Endothelial cell of umbilical vein (primary cell): ENCODE results near the gene VTI1A. TPM values are rescaled to one million over a fixed set of nuclear protein-coding genes. Genes with fewer than 3 reads are reported as not detected.

Source experiments
- BruUV-seq: library from RNA; stranded (reverse); fragments of 400-500 nt; replicated peaks from 2 replicates; lab custom pipeline; 2021; lab: Mats Ljungman, UMichigan
- CTCF ChIA-PET: fragments of 300-600, 350-600 bp; sonication (Branson Sonifier 250); formaldehyde crosslinking; loops from one replicate; lab custom pipeline; 2021; ENCODE audit warnings: antibody characterized with exemption, inconsistent platforms; lab: Charles Lee
- POLR2A ChIA-PET: fragments of 300-600, 350-600 bp; sonication (Branson Sonifier 250); formaldehyde crosslinking; loops from one replicate; lab custom pipeline; 2021; ENCODE audit warnings: antibody characterized with exemption, inconsistent platforms; lab: Charles Lee
- DNase-seq: peaks from one replicate; pipeline ENCODE4 v3.0.0-alpha.2; 2011; ENCODE audit warnings: low read depth, low spot score
- FAIRE-seq: peaks from 2 replicates; lab custom pipeline; 2011; peaks lifted over from hg19 to GRCh38; lab: Jason Lieb, UNC
- H2AFZ ChIP-seq: 2 replicates; pipeline ENCODE4 v1.6.0; 2012; ENCODE audit warnings: low read depth, low read length, control low read depth, inconsistent platforms
- H3K27ac ChIP-seq: 2 replicates; pipeline ENCODE4 v1.5.1; 2011; ENCODE audit warnings: low read depth, mild to moderate bottlenecking, control low read depth, low read length, moderate library complexity; ENCODE audit not compliant: insufficient read depth
- H3K27me3 ChIP-seq, 2 experiments: 2 replicates each; pipeline versions ENCODE4 v1.6.0 to v1.6.1; 2011; ENCODE audit warnings: low read length in 2 of 2, mixed read lengths in 1 of 2; ENCODE audit not compliant: control insufficient read depth in 2 of 2, insufficient read depth in 2 of 2
- H3K36me3 ChIP-seq, 2 experiments: 2 replicates in 1 of 2; 3 replicates in 1 of 2; pipeline ENCODE4 v1.5.1; 2011; ENCODE audit warnings: low read length in 2 of 2, mild to moderate bottlenecking in 1 of 2, moderate library complexity in 1 of 2; ENCODE audit not compliant: control insufficient read depth in 2 of 2, insufficient read depth in 2 of 2; ENCODE audit errors: extremely low read depth in 1 of 2
- H3K4me1 ChIP-seq: 3 replicates; pipeline ENCODE4 v1.5.1; 2011; ENCODE audit warnings: mild to moderate bottlenecking, low read length; ENCODE audit not compliant: control insufficient read depth, insufficient read depth; ENCODE audit errors: extremely low read depth
- H3K4me2 ChIP-seq: 2 replicates; pipeline ENCODE4 v1.6.1; 2011; ENCODE audit warnings: low read length, control low read depth, mixed read lengths; ENCODE audit not compliant: insufficient read depth
- H3K4me3 ChIP-seq, 3 experiments: fragments of 200-600 bp in 1 of 3; sonication (generic), shearing (Covaris generic) in 1 of 3; replicated peaks in 1 of 3; 2 replicates each; pipeline ENCODE4 v1.5.1; 2011 to 2016; ENCODE audit warnings: control low read depth in 3 of 3, low read length in 3 of 3, mild to moderate bottlenecking in 2 of 3, inconsistent platforms in 1 of 3, low read depth in 1 of 3, moderate library complexity in 1 of 3; ENCODE audit not compliant: insufficient read depth in 1 of 3
- H3K79me2 ChIP-seq: 2 replicates; pipeline ENCODE4 v1.6.0; 2012; ENCODE audit warnings: low read length, inconsistent platforms; ENCODE audit not compliant: control insufficient read depth, insufficient read depth
- H3K9ac ChIP-seq: replicated peaks from 2 replicates; pipeline ENCODE3; 2011; ENCODE audit warnings: low read length, control low read depth; ENCODE audit not compliant: insufficient read depth; ENCODE audit errors: extremely low read depth
- H3K9me1 ChIP-seq: replicated peaks from 3 replicates; pipeline ENCODE4 v1.6.0; 2011; ENCODE audit warnings: mild to moderate bottlenecking, low read length; ENCODE audit not compliant: control insufficient read depth, insufficient read depth; ENCODE audit errors: extremely low read depth
- H3K9me3 ChIP-seq: replicated peaks from 2 replicates; pipeline ENCODE4 v1.5.1; 2012; ENCODE audit warnings: low read length, inconsistent platforms; ENCODE audit not compliant: control insufficient read depth, insufficient read depth
- H4K20me1 ChIP-seq: replicated peaks from 2 replicates; pipeline ENCODE3; 2011; ENCODE audit warnings: mild to moderate bottlenecking, low read length; ENCODE audit not compliant: control insufficient read depth, insufficient read depth; ENCODE audit errors: extremely low read depth
- CTCF ChIP-seq, 2 donors: IDR thresholded peaks; 1 replicate in 1 of 2; 2 replicates in 1 of 2; pipeline ENCODE4 v1.5.1; 2011; ENCODE audit warnings: low read length in 2 of 2, mild to moderate bottlenecking in 2 of 2, moderate library complexity in 2 of 2, control low read depth in 1 of 2, inconsistent platforms in 1 of 2, low read depth in 1 of 2; ENCODE audit not compliant: insufficient read depth in 1 of 2; ENCODE audit errors: extremely low read depth in 1 of 2
- EZH2 ChIP-seq: IDR thresholded peaks from 2 replicates; pipeline ENCODE4 v1.6.1; 2012; ENCODE audit warnings: borderline replicate concordance, low read depth, mild to moderate bottlenecking, moderate library complexity, low read length, inconsistent platforms; ENCODE audit not compliant: severe bottlenecking
- FOS ChIP-seq: IDR thresholded peaks from 2 replicates; pipeline ENCODE4 v1.6.1; 2011; ENCODE audit warnings: mild to moderate bottlenecking, low read length, moderate library complexity, borderline replicate concordance; ENCODE audit not compliant: insufficient read depth
- GATA2 ChIP-seq: IDR thresholded peaks from 2 replicates; pipeline ENCODE4 v1.7.0; 2011; ENCODE audit warnings: low read depth, mild to moderate bottlenecking, moderate library complexity, mixed read lengths, low read length; ENCODE audit not compliant: insufficient read length, insufficient read depth
- JUN ChIP-seq: IDR thresholded peaks from 2 replicates; pipeline ENCODE4 v1.6.1; 2011; ENCODE audit warnings: borderline replicate concordance, low read depth; ENCODE audit not compliant: insufficient read length, insufficient read depth
- MAX ChIP-seq: IDR thresholded peaks from 2 replicates; pipeline ENCODE4 v1.6.1; 2011; ENCODE audit not compliant: insufficient read depth, insufficient read length
- MYC ChIP-seq: IDR thresholded peaks from one replicate; pipeline ENCODE4 v1.6.1; 2011; ENCODE audit warnings: mild to moderate bottlenecking, low read depth, low read length
- POLR2A ChIP-seq: IDR thresholded peaks from 2 replicates; pipeline ENCODE4 v1.6.1; 2012; ENCODE audit warnings: low read depth, mild to moderate bottlenecking, control low read depth, low read length
- POLR2AphosphoS5 ChIP-seq: IDR thresholded peaks from 2 replicates; pipeline ENCODE4 v1.6.1; 2012; ENCODE audit warnings: low read depth, mild to moderate bottlenecking, control low read depth, low read length, moderate library complexity; ENCODE audit not compliant: insufficient read depth
- dilution Hi-C: fragments of 300-500 bp; cut with MboI; formaldehyde crosslinking; loops from one replicate; pipeline ENCODE4 v1.15.0; 2019; ENCODE audit warnings: low sequenced_read_pairs; ENCODE audit not compliant: extremely low pct_ligation_motif_present
- intact Hi-C: fragments of 100-400 bp; cut with micrococcal nuclease; formaldehyde crosslinking; loops from one replicate; pipeline ENCODE4 v1.10.0; 2022
- polyA plus RNA-seq, 4 experiments: library from polyadenylated mRNA; depleted of rRNA in 3 of 4; stranded (reverse) in 3 of 4; unstranded in 1 of 4; fragments of >200 nt; gene quantifications; 2 replicates each; pipeline versions ENCODE4 v1.2.1 to v1.2.3, GENCODE V29; 2011 to 2012; ENCODE audit warnings: missing spikeins in 1 of 4
- total RNA-seq: library from RNA; stranded (reverse); gene quantifications from 2 replicates; pipeline ENCODE4 v1.2.3, GENCODE V29; 2021

The VTI1A gene
- total and polyA plus RNA-seq, 2 donors (not counting 3 experiments of a cell fraction or from before 2014, with no cell fraction given) = 10.8 to 35.6 TPM

GRCh38 chr10:112792487-112793201 is 345.6 kb downstream of the VTI1A start:
- no peak overlapping the region for H3K9ac ChIP-seq
- BruUV-seq = no TSS peak
- intact Hi-C loops = no loop called here
- H3K27ac ChIP-seq = no peak overlapping the region
- H2AFZ ChIP-seq = no peak overlapping the region
- H3K4me1 ChIP-seq = no peaks in the 10 kb centered on the region
- ChIA-PET CTCF (no interaction called here), POLR2A (no interaction called here)
- FAIRE-seq (no peak), DNase-seq (no peak)
- H3K79me2 ChIP-seq = no peaks in the 10 kb centered on the region
- dilution Hi-C loops = no loop called here
- H3K4me3 ChIP-seq = no peak overlapping the region
- no peaks in the 10 kb centered on the region for H3K36me3 ChIP-seq
- H3K9me1 ChIP-seq = no peaks in the 10 kb centered on the region
- no peaks in the 10 kb centered on the region for H4K20me1 ChIP-seq
- no peaks in the 10 kb centered on the region for H3K27me3 ChIP-seq
- no peak overlapping the region for H3K4me2 ChIP-seq
- no peak for TF ChIP-seq MYC
- TF ChIP-seq FOS = no peak
- no peak for TF ChIP-seq GATA2
- no peak for TF ChIP-seq POLR2AphosphoS5
- no peak for TF ChIP-seq MAX
- no peak for TF ChIP-seq CTCF (IDR thresholded peaks at IDR 0.05; ENCODE audit: extremely low read depth in 1 of 2, insufficient read depth in 1 of 2, low read depth in 1 of 2, low read length in 2 of 2)
- no peak for TF ChIP-seq JUN
- TF ChIP-seq EZH2 = no peak
- TF ChIP-seq POLR2A = no peak
- H3K9me3 ChIP-seq = no peaks in the 10 kb centered on the region
